Panc1 (cell line): ENCODE data around the gene TSSK1B. TPM values are rescaled to one million over a fixed set of nuclear protein-coding genes. Genes with fewer than 3 reads are reported as not detected.

Experiments used
- ATAC-seq: fragments of 200-7000 bp; cut with Tn5 transposase; 2 replicates; pipeline ENCODE4 v1.9.1; 2020; ENCODE audit warnings: mild to moderate bottlenecking, moderate library complexity
- BruUV-seq: library from RNA; stranded (reverse); fragments of 400-500 nt; replicated peaks from 2 replicates; lab custom pipeline; 2021; lab: Mats Ljungman, UMichigan
- CTCF ChIA-PET: fragments of 300-600 bp; sonication (Branson Sonifier 250); formaldehyde crosslinking; loops from one replicate; lab custom pipeline; 2022; ENCODE audit warnings: antibody characterized with exemption; lab: Charles Lee
- POLR2A ChIA-PET: fragments of 300-600 bp; sonication (Branson Sonifier 250); formaldehyde crosslinking; loops from one replicate; lab custom pipeline; 2022; ENCODE audit warnings: antibody characterized with exemption; lab: Charles Lee
- DNase-seq: peaks from one replicate; pipeline ENCODE4 v3.0.0-alpha.2; 2010; ENCODE audit warnings: low read depth, low spot score
- H3K27ac ChIP-seq: 2 replicates; pipeline ENCODE4 v1.5.1; 2011; ENCODE audit warnings: mild to moderate bottlenecking, low read length, inconsistent platforms
- H3K27me3 ChIP-seq: fragments of 200-500 bp; sonication (Bioruptor generic); 2 replicates; pipeline ENCODE4 v1.6.0; 2014; ENCODE audit warnings: low read length, inconsistent platforms; ENCODE audit not compliant: control insufficient read depth, insufficient read depth
- H3K36me3 ChIP-seq: fragments of 200-500 bp; sonication (Bioruptor generic); 2 replicates; pipeline ENCODE4 v1.5.1; 2014; ENCODE audit warnings: inconsistent platforms, mild to moderate bottlenecking, low read length, moderate library complexity; ENCODE audit not compliant: control insufficient read depth, insufficient read depth
- H3K4me1 ChIP-seq: 2 replicates; pipeline ENCODE4 v1.5.1; 2011; ENCODE audit warnings: inconsistent platforms, mild to moderate bottlenecking, low read length, moderate library complexity; ENCODE audit not compliant: control insufficient read depth, insufficient read depth
- H3K4me3 ChIP-seq, 2 experiments: 2 replicates each; pipeline ENCODE4 v1.5.1; 2011 to 2012; ENCODE audit warnings: low read depth in 2 of 2, low read length in 2 of 2, mild to moderate bottlenecking in 2 of 2, inconsistent platforms in 1 of 2, moderate library complexity in 1 of 2
- H3K9me3 ChIP-seq: fragments of 200-500 bp; sonication (Bioruptor generic); 2 replicates; pipeline ENCODE4 v1.5.1; 2014; ENCODE audit warnings: low read depth, mild to moderate bottlenecking, inconsistent platforms, low read length, moderate library complexity; ENCODE audit not compliant: control insufficient read depth, insufficient read depth
- POLR2AphosphoS5 ChIP-seq: IDR thresholded peaks from 2 replicates; pipeline ENCODE4 v1.6.1; 2012; ENCODE audit warnings: mild to moderate bottlenecking, low read depth, low read length, moderate library complexity
- SIN3A ChIP-seq: IDR thresholded peaks from 2 replicates; pipeline ENCODE4 v1.6.1; 2012; ENCODE audit warnings: low read depth, mild to moderate bottlenecking, low read length, moderate library complexity, borderline replicate concordance; ENCODE audit not compliant: insufficient read depth
- TCF7L2 ChIP-seq: IDR thresholded peaks from 2 replicates; pipeline ENCODE4 v1.6.1; 2011; ENCODE audit warnings: mild to moderate bottlenecking, low read depth, low read length, inconsistent platforms
- in situ Hi-C: cut with HindIII; loops from 2 replicates; pipeline ENCODE4 v1.10.0; 2016; ENCODE audit warnings: low sequenced_read_pairs, low pct_unique_long_range_greater_than_20kb
- intact Hi-C: fragments of 100-400 bp; cut with micrococcal nuclease; formaldehyde crosslinking; loops from one replicate; pipeline ENCODE4 v1.10.0; 2022; ENCODE audit not compliant: unreplicated experiment
- total RNA-seq: library from RNA; stranded (reverse); gene quantifications from one replicate; pipeline ENCODE4 v1.2.1, GENCODE V29; 2021; ENCODE audit not compliant: unreplicated experiment
- TF ChIP-seq, protein P1 (sequence below): fragments of 450-650 bp; IDR thresholded peaks from 2 replicates; pipeline ENCODE4 v1.5.1; 2017; ENCODE audit warnings: mild to moderate bottlenecking
- TF ChIP-seq, protein P2 (sequence below), 2 experiments: IDR thresholded peaks; 2 replicates each; pipeline ENCODE4 v1.6.1; 2011 to 2012; ENCODE audit warnings: low read depth in 2 of 2, control low read depth in 1 of 2, low read length in 1 of 2, mild to moderate bottlenecking in 1 of 2, moderate library complexity in 1 of 2; ENCODE audit not compliant: insufficient read depth in 1 of 2

Gene TSSK1B
- total RNA-seq, 1 experiment from 2014 or later: not detected

GRCh38 chr5:113382731-113383130 is 52.1 kb downstream of the TSSK1B start:
- no peak for ATAC-seq
- POLR2A ChIA-PET: no interaction called here
- intact Hi-C loops: no loop called here
- no peak overlapping the region for H3K4me3 ChIP-seq
- CTCF ChIA-PET: no interaction called here
- no peak for DNase-seq
- BruUV-seq: no TSS peak
- in situ Hi-C loops: no loop called here
- no peaks in the 10 kb centered on the region for H3K36me3 ChIP-seq
- no peaks in the 10 kb centered on the region for H3K9me3 ChIP-seq
- no peaks in the 10 kb centered on the region for H3K27me3 ChIP-seq
- TF ChIP-seq POLR2AphosphoS5 (no peak), SIN3A (no peak), TCF7L2 (no peak)
- TF ChIP-seq, protein P1, sequence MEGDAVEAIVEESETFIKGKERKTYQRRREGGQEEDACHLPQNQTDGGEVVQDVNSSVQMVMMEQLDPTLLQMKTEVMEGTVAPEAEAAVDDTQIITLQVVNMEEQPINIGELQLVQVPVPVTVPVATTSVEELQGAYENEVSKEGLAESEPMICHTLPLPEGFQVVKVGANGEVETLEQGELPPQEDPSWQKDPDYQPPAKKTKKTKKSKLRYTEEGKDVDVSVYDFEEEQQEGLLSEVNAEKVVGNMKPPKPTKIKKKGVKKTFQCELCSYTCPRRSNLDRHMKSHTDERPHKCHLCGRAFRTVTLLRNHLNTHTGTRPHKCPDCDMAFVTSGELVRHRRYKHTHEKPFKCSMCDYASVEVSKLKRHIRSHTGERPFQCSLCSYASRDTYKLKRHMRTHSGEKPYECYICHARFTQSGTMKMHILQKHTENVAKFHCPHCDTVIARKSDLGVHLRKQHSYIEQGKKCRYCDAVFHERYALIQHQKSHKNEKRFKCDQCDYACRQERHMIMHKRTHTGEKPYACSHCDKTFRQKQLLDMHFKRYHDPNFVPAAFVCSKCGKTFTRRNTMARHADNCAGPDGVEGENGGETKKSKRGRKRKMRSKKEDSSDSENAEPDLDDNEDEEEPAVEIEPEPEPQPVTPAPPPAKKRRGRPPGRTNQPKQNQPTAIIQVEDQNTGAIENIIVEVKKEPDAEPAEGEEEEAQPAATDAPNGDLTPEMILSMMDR: no peak
- TF ChIP-seq, protein P2, sequence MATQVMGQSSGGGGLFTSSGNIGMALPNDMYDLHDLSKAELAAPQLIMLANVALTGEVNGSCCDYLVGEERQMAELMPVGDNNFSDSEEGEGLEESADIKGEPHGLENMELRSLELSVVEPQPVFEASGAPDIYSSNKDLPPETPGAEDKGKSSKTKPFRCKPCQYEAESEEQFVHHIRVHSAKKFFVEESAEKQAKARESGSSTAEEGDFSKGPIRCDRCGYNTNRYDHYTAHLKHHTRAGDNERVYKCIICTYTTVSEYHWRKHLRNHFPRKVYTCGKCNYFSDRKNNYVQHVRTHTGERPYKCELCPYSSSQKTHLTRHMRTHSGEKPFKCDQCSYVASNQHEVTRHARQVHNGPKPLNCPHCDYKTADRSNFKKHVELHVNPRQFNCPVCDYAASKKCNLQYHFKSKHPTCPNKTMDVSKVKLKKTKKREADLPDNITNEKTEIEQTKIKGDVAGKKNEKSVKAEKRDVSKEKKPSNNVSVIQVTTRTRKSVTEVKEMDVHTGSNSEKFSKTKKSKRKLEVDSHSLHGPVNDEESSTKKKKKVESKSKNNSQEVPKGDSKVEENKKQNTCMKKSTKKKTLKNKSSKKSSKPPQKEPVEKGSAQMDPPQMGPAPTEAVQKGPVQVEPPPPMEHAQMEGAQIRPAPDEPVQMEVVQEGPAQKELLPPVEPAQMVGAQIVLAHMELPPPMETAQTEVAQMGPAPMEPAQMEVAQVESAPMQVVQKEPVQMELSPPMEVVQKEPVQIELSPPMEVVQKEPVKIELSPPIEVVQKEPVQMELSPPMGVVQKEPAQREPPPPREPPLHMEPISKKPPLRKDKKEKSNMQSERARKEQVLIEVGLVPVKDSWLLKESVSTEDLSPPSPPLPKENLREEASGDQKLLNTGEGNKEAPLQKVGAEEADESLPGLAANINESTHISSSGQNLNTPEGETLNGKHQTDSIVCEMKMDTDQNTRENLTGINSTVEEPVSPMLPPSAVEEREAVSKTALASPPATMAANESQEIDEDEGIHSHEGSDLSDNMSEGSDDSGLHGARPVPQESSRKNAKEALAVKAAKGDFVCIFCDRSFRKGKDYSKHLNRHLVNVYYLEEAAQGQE (IDR thresholded peaks at IDR 0.05; ENCODE audit: insufficient read depth in 1 of 2, low read depth in 2 of 2, low read length in 1 of 2): no peak
- H3K27ac ChIP-seq: no peak overlapping the region
- no peaks in the 10 kb centered on the region for H3K4me1 ChIP-seq

Other genes with a start within 250 kb of the TSSK1B start
- 0.41 TPM for gene MCC, start 53.5 kb upstream of the TSSK1B start, total RNA-seq
- 21.7 TPM for gene YTHDC2, start 78.7 kb upstream of the TSSK1B start, total RNA-seq